H1 (cell line): ENCODE results near the gene MYL6. TPM values are rescaled to one million over a fixed set of nuclear protein-coding genes. Genes with fewer than 3 reads are reported as not detected.

ENCODE experiments used
- CTCF ChIA-PET: fragments of 300-600 bp; sonication (Branson Sonifier 250); formaldehyde crosslinking; loops from one replicate; lab custom pipeline; 2021; ENCODE audit not compliant: partially characterized antibody; lab: Charles Lee
- POLR2A ChIA-PET: fragments of 300-600 bp; sonication (Branson Sonifier 250); formaldehyde crosslinking; loops from one replicate; lab custom pipeline; 2021; ENCODE audit warnings: inconsistent platforms; ENCODE audit not compliant: partially characterized antibody; lab: Charles Lee
- DNase-seq, 2 experiments: peaks; one replicate each; pipeline versions ENCODE4 v3.0.0 to v3.0.0-alpha.2; 2010 to 2022; ENCODE audit warnings: low spot score in 2 of 2, low read depth in 1 of 2, mixed read lengths in 1 of 2
- FAIRE-seq: peaks from 2 replicates; lab custom pipeline; 2011; peaks lifted over from hg19 to GRCh38; lab: Jason Lieb, UNC
- H2AFZ ChIP-seq: 2 replicates; pipeline ENCODE4 v1.8.1; 2012; ENCODE audit warnings: low read length, inconsistent platforms
- H2AK5ac ChIP-seq: 2 replicates; pipeline ENCODE4 v1.6.1; 2013; ENCODE audit warnings: low read depth, low read length
- H2BK120ac ChIP-seq: replicated peaks from 2 replicates; pipeline ENCODE3; 2013; ENCODE audit warnings: low read depth, low read length, inconsistent platforms
- H2BK12ac ChIP-seq: 2 replicates; pipeline ENCODE4 v1.6.1; 2013; ENCODE audit warnings: low read depth, low read length
- H2BK15ac ChIP-seq: 2 replicates; pipeline ENCODE4 v1.6.1; 2013; ENCODE audit warnings: low read length
- H2BK20ac ChIP-seq: 2 replicates; pipeline ENCODE4 v1.6.1; 2013; ENCODE audit warnings: low read length
- H2BK5ac ChIP-seq: 2 replicates; pipeline ENCODE4 v1.6.1; 2013; ENCODE audit warnings: low read depth, low read length
- H3K14ac ChIP-seq: 2 replicates; pipeline ENCODE4 v1.6.1; 2013; ENCODE audit warnings: inconsistent platforms; ENCODE audit not compliant: insufficient read length
- H3K18ac ChIP-seq: 2 replicates; pipeline ENCODE4 v1.6.1; 2013; ENCODE audit warnings: low read length; ENCODE audit errors: extremely low read depth
- H3K23ac ChIP-seq: 2 replicates; pipeline ENCODE4 v1.6.1; 2013; ENCODE audit warnings: inconsistent platforms; ENCODE audit not compliant: insufficient read length
- H3K23me2 ChIP-seq: 2 replicates; pipeline ENCODE4 v1.6.1; 2013; ENCODE audit warnings: low read depth, low read length
- H3K27ac ChIP-seq: 2 replicates; pipeline ENCODE4 v1.6.1; 2011; ENCODE audit warnings: low read depth, low read length, inconsistent platforms
- H3K27me3 ChIP-seq, 4 experiments: replicated peaks in 1 of 4; 1 replicate in 1 of 4; 2 replicates in 3 of 4; pipeline versions ENCODE4 v1.6.1 to v1.8.1; 2011 to 2013; ENCODE audit warnings: low read length in 3 of 4, mild to moderate bottlenecking in 3 of 4, inconsistent platforms in 2 of 4, mixed read lengths in 2 of 4, moderate library complexity in 1 of 4; ENCODE audit not compliant: control insufficient read depth in 3 of 4, insufficient read depth in 3 of 4; ENCODE audit errors: extremely low read depth in 1 of 4
- H3K36me3 ChIP-seq, 4 experiments: 2 replicates each; pipeline versions ENCODE4 v1.6.1 to v1.8.1; 2011 to 2013; ENCODE audit warnings: mild to moderate bottlenecking in 4 of 4, low read length in 3 of 4, moderate library complexity in 2 of 4, control low read depth in 1 of 4, inconsistent platforms in 1 of 4; ENCODE audit not compliant: insufficient read depth in 4 of 4, control insufficient read depth in 2 of 4
- H3K4ac ChIP-seq: replicated peaks from 2 replicates; pipeline ENCODE3; 2013; ENCODE audit warnings: low read length, low read depth, mixed read lengths, inconsistent platforms; ENCODE audit not compliant: insufficient read length
- H3K4me1 ChIP-seq, 4 experiments: replicated peaks in 1 of 4; 1 replicate in 1 of 4; 2 replicates in 3 of 4; pipeline versions ENCODE4 v1.6.1 to v1.8.1; 2011 to 2013; ENCODE audit warnings: low read length in 3 of 4, inconsistent platforms in 2 of 4, mixed read lengths in 1 of 4; ENCODE audit not compliant: insufficient read depth in 4 of 4, control insufficient read depth in 3 of 4
- H3K4me2 ChIP-seq, 2 experiments: 2 replicates each; pipeline versions ENCODE4 v1.6.1 to v1.8.1; 2011 to 2013; ENCODE audit warnings: low read depth in 2 of 2, low read length in 2 of 2, control low read depth in 1 of 2, inconsistent platforms in 1 of 2, mild to moderate bottlenecking in 1 of 2; ENCODE audit not compliant: insufficient read depth in 1 of 2
- H3K4me3 ChIP-seq, 4 experiments: fragments of 200-600, 300-600 bp in 1 of 4; sonication (generic), shearing (Covaris generic), sonication (Bioruptor Twin) in 1 of 4; 2 replicates each; pipeline versions ENCODE4 v1.5.1 to v1.8.1; 2011 to 2016; ENCODE audit warnings: low read length in 4 of 4, low read depth in 3 of 4, control low read depth in 2 of 4, inconsistent platforms in 2 of 4, mild to moderate bottlenecking in 2 of 4, mixed read lengths in 1 of 4, moderate library complexity in 1 of 4; ENCODE audit not compliant: insufficient read depth in 2 of 4; ENCODE audit errors: extremely low read depth in 1 of 4
- H3K56ac ChIP-seq: replicated peaks from 2 replicates; pipeline ENCODE3; 2013; ENCODE audit warnings: low read depth, mild to moderate bottlenecking, mixed read lengths, low read length, inconsistent platforms; ENCODE audit not compliant: insufficient read length
- H3K79me1 ChIP-seq: 2 replicates; pipeline ENCODE4 v1.6.1; 2013; ENCODE audit warnings: low read depth, low read length, control low read depth
- H3K79me2 ChIP-seq, 2 experiments: 2 replicates each; pipeline versions ENCODE4 v1.6.1 to v1.8.1; 2012 to 2013; ENCODE audit warnings: low read length in 2 of 2, mild to moderate bottlenecking in 2 of 2, inconsistent platforms in 1 of 2; ENCODE audit not compliant: insufficient read depth in 2 of 2, control insufficient read depth in 1 of 2
- H3K9ac ChIP-seq, 4 experiments: replicated peaks in 1 of 4; 1 replicate in 1 of 4; 2 replicates in 3 of 4; pipeline versions ENCODE4 v1.6.1 to v1.8.1; 2011 to 2013; ENCODE audit warnings: low read depth in 3 of 4, low read length in 3 of 4, control low read depth in 2 of 4, mild to moderate bottlenecking in 2 of 4, moderate library complexity in 2 of 4, inconsistent platforms in 1 of 4; ENCODE audit errors: extremely low read depth in 1 of 4
- H3K9me3 ChIP-seq, 2 experiments: 2 replicates each; pipeline versions ENCODE4 v1.6.1 to v1.8.1; 2012 to 2013; ENCODE audit warnings: mild to moderate bottlenecking in 2 of 2, moderate library complexity in 2 of 2, control low read depth in 1 of 2, inconsistent platforms in 1 of 2, low read depth in 1 of 2, low read length in 1 of 2, mixed read lengths in 1 of 2; ENCODE audit not compliant: insufficient read depth in 2 of 2
- H4K20me1 ChIP-seq, 2 experiments: replicated peaks in 1 of 2; 2 replicates each; pipeline versions ENCODE3 to v1.8.1; 2011 to 2013; ENCODE audit warnings: inconsistent platforms in 2 of 2, low read length in 2 of 2, mild to moderate bottlenecking in 1 of 2; ENCODE audit not compliant: insufficient read depth in 2 of 2, control insufficient read depth in 1 of 2
- H4K5ac ChIP-seq: 2 replicates; pipeline ENCODE4 v1.6.1; 2013; ENCODE audit warnings: low read length, low read depth, mixed read lengths, inconsistent platforms; ENCODE audit not compliant: insufficient read length
- H4K8ac ChIP-seq: 2 replicates; pipeline ENCODE4 v1.8.0; 2013; ENCODE audit warnings: mild to moderate bottlenecking, moderate library complexity, low read length, inconsistent platforms; ENCODE audit not compliant: insufficient read depth; ENCODE audit errors: extremely low read depth
- H4K91ac ChIP-seq: replicated peaks from 2 replicates; pipeline ENCODE3; 2013; ENCODE audit warnings: low read length, mixed read lengths, inconsistent platforms; ENCODE audit not compliant: insufficient read length
- RBBP5 ChIP-seq: IDR thresholded peaks from 2 replicates; pipeline ENCODE4 v1.7.1; 2012; ENCODE audit warnings: low read depth, mild to moderate bottlenecking, inconsistent platforms, low read length, moderate library complexity, borderline replicate concordance
- RXRA ChIP-seq: IDR thresholded peaks from 2 replicates; pipeline ENCODE4 v1.6.1; 2011; ENCODE audit warnings: low read depth, mild to moderate bottlenecking, low read length, moderate library complexity; ENCODE audit not compliant: insufficient read depth
- TAF1 ChIP-seq: IDR thresholded peaks from 2 replicates; pipeline ENCODE4 v1.6.1; 2011; ENCODE audit warnings: mild to moderate bottlenecking, low read depth, low read length
- YY1 ChIP-seq: IDR thresholded peaks from 2 replicates; pipeline ENCODE4 v1.6.1; 2011; ENCODE audit warnings: low read depth, mild to moderate bottlenecking, low read length
- polyA plus RNA-seq, 7 experiments: library from polyadenylated mRNA; depleted of rRNA in 3 of 7; stranded (reverse) in 5 of 7; unstranded in 2 of 7; fragments of >200 nt in 5 of 7; fragments of 200-250 nt in 2 of 7; gene quantifications; 1 replicate in 5 of 7; 2 replicates in 1 of 7; 4 replicates in 1 of 7; pipeline versions ENCODE4 v1.2.1 to v1.2.3, GENCODE V29; 2011 to 2013; ENCODE audit warnings: missing spikeins in 2 of 7, mixed read lengths in 2 of 7
- total RNA-seq: library from RNA; stranded (reverse); fragmentation: NEBNext Ultra II Directional; extraction: Animal tissue kit (Norgen Biotek cat#: 25700); gene quantifications from 2 replicates; pipeline ENCODE4 v1.2.1, GENCODE V29; 2021

MYL6 gene
- total and polyA plus RNA-seq, 2 of the 8 experiments (the other 6 are each of a cell fraction or from before 2014, with no cell fraction given) = 1,130 to 2,279 TPM

DNA sequence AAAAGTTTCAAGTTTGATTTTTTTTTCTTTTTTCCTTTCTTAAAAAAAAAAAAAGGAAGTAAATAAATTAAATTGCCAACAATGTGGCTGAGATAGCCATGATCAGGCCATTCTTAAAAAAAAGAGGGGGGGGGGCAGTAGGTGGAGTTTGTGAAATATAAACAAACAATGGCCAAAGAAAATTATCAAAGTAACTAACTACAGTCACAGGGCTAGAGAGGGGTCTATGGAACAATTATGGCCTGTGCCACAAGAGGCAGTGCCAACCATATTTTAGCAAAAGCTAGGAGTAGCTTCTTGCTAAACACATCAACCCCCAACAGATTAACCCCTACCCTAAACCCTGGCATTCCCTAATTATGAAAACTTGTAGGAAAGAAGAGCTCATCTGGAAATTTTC, 47.3 kb downstream of the MYL6 start:
- Histone ChIP-seq H3K27ac (no peak overlapping the region), H4K8ac (no peak overlapping the region), H3K27me3 (no peaks in the 10 kb centered on the region), H3K9me3 (no peaks in the 10 kb centered on the region), H2AFZ (no peak overlapping the region), H3K4me2 (no peak overlapping the region), H2BK5ac (no peak overlapping the region), H3K56ac (no peak overlapping the region), H4K5ac (no peak overlapping the region), H2BK20ac (no peak overlapping the region), H3K4me1 (no peaks in the 10 kb centered on the region), H3K23me2 (no peaks in the 10 kb centered on the region), H2BK120ac (no peak overlapping the region), H3K9ac (no peak overlapping the region)
- no peak for DNase-seq
- FAIRE-seq = no peak
- CTCF ChIA-PET = interaction anchor here (0.9 to 12.3 kb wide), 17 partner anchors 9 to 156 kb away, joined by 3 to 111 read pairs (median 4); partner anchors contain the start of genes ANKRD52, MYL6B, RNF41 and SLC39A5
- TF ChIP-seq RBBP5 (no peak), TAF1 (no peak), RXRA (no peak), YY1 (no peak)
- TF ChIP-seq, all 59 proteins: peak for 0
- H3K4ac ChIP-seq = no peak overlapping the region
- no peak overlapping the region for H2BK15ac ChIP-seq
- no peaks in the 10 kb centered on the region for H4K20me1 ChIP-seq
- H3K23ac ChIP-seq = no peak overlapping the region
- no peak overlapping the region for H4K91ac ChIP-seq
- POLR2A ChIA-PET = interaction anchor here (0.7 to 17.4 kb wide), 10 partner anchors 9 to 88 kb away, joined by 3 to 203 read pairs (median 10); partner anchors contain the start of genes ANKRD52, MYL6, RNF41 and SMARCC2
- no peaks in the 10 kb centered on the region for H3K79me2 ChIP-seq
- H3K14ac ChIP-seq = no peak overlapping the region
- peaks cover 22 to 46% (median 35%) of the 10 kb centered on the region in 4 experiments for H3K36me3 ChIP-seq
- no peaks in the 10 kb centered on the region for H3K79me1 ChIP-seq
- H3K4me3 ChIP-seq = no peak overlapping the region
- no peak overlapping the region for H3K18ac ChIP-seq
- H2BK12ac ChIP-seq = no peak overlapping the region
- no peak overlapping the region for H2AK5ac ChIP-seq
